Prostate gland (tissue), 2 donors: Measurements from ENCODE around the gene ZNF277.

Experiments used
- CTCF ChIP-seq, 4 experiments: fragments of 200-600 bp in 2 of 4; fragments of 450-650 bp in 2 of 4; sonication (generic) in 2 of 4; IDR thresholded peaks; 1 replicate in 3 of 4; 2 replicates in 1 of 4; pipeline ENCODE4 v1.5.1; 2016 to 2019; ENCODE audit warnings: antibody characterized with exemption in 4 of 4, mild to moderate bottlenecking in 2 of 4, moderate library complexity in 2 of 4
- POLR2A ChIP-seq: fragments of 450-650 bp; IDR thresholded peaks from one replicate; pipeline ENCODE4 v1.6.1; 2016; ENCODE audit warnings: antibody characterized with exemption, mild to moderate bottlenecking
- POLR2AphosphoS5 ChIP-seq: sonication (generic); formaldehyde crosslinking; IDR thresholded peaks from one replicate; pipeline ENCODE4 v1.6.1; 2017; ENCODE audit warnings: antibody characterized with exemption

DNA sequence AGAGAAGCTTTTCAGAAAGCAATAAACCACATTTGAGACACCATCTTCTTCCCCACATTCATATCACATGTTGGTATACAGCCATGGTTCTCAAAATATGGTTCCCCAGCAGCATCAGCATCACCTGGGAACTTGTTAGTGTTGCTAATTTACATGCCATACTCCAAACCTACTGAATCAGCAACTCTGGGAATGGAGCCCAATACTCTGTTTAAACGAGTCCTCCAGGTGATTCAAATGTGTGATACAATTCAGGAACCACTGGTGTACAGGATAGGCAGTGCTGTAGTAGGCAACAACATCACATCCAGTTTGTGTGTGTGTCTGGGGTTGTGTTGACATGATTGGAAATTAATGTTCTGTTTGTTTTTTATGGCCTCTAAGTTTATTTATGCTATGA is 47.7 kb downstream of the ZNF277 start:
- no peak for TF ChIP-seq CTCF (IDR thresholded peaks at IDR 0.05)
- no peak for TF ChIP-seq POLR2A
- TF ChIP-seq POLR2AphosphoS5: no peak
